Naive thymus-derived CD4-positive, alpha-beta T cell (primary cell): ENCODE results near the gene KRT80. TPM values are rescaled to one million over a fixed set of nuclear protein-coding genes. Genes with fewer than 3 reads are reported as not detected.

Experiments
- ATAC-seq: fragments of 150-1000 bp; cut with Tn5 transposase; 2 replicates; pipeline ENCODE4 v1.10.0; 2021; ENCODE audit warnings: mild to moderate bottlenecking, moderate library complexity
- CTCF ChIA-PET: fragments of 350-600 bp; sonication (Branson Sonifier 250); formaldehyde crosslinking; loops from one replicate; lab custom pipeline; 2021; ENCODE audit warnings: antibody characterized with exemption; lab: Charles Lee
- POLR2A ChIA-PET: fragments of 350-600 bp; sonication (Branson Sonifier 250); formaldehyde crosslinking; loops from one replicate; lab custom pipeline; 2021; ENCODE audit warnings: antibody characterized with exemption, inconsistent platforms; lab: Charles Lee
- DNase-seq, 9 donors: peaks; one replicate each; pipeline versions ENCODE4 v3.0.0 to v3.0.0-alpha.2; 2020 to 2022; ENCODE audit warnings: mixed read lengths in 1 of 9
- H3K27ac ChIP-seq: one replicate; pipeline ENCODE4 v1.7.0; 2013; ENCODE audit warnings: mild to moderate bottlenecking, low read depth, low read length, moderate library complexity
- H3K27me3 ChIP-seq, 2 donors: one replicate each; pipeline ENCODE4 v1.7.0; 2013; ENCODE audit warnings: low read length in 2 of 2, mild to moderate bottlenecking in 2 of 2, moderate library complexity in 2 of 2; ENCODE audit not compliant: control insufficient read depth in 2 of 2, insufficient read depth in 2 of 2
- H3K36me3 ChIP-seq, 3 experiments: 1 replicate in 2 of 3; 2 replicates in 1 of 3; pipeline ENCODE4 v1.7.0; 2013; ENCODE audit warnings: low read length in 3 of 3, mild to moderate bottlenecking in 3 of 3, moderate library complexity in 1 of 3; ENCODE audit not compliant: insufficient read depth in 3 of 3, control insufficient read depth in 2 of 3
- H3K4me1 ChIP-seq, 2 donors: one replicate each; pipeline ENCODE4 v1.7.0; 2013; ENCODE audit warnings: low read length in 2 of 2, mild to moderate bottlenecking in 2 of 2, moderate library complexity in 1 of 2; ENCODE audit not compliant: control insufficient read depth in 2 of 2, insufficient read depth in 2 of 2
- H3K4me3 ChIP-seq: 2 replicates; pipeline ENCODE4 v1.7.0; 2013; ENCODE audit warnings: mild to moderate bottlenecking, low read length
- H3K9me3 ChIP-seq, 3 experiments: 1 replicate in 2 of 3; 2 replicates in 1 of 3; pipeline ENCODE4 v1.7.0; 2013; ENCODE audit warnings: low read length in 3 of 3; ENCODE audit not compliant: control insufficient read depth in 2 of 3
- H3K27ac Mint-ChIP-seq, 9 donors: one replicate each; pipeline ENCODE4 v1.8.0; 2020 to 2022; ENCODE audit warnings: mixed read lengths in 9 of 9, mild to moderate bottlenecking in 8 of 9, moderate library complexity in 5 of 9, inconsistent platforms in 2 of 9
- H3K27me3 Mint-ChIP-seq, 5 donors: one replicate each; pipeline ENCODE4 v1.8.0; 2021 to 2022; ENCODE audit warnings: mixed read lengths in 5 of 5, mild to moderate bottlenecking in 1 of 5
- H3K36me3 Mint-ChIP-seq, 5 donors: one replicate each; pipeline ENCODE4 v1.8.0; 2020 to 2022; ENCODE audit warnings: mixed read lengths in 5 of 5, mild to moderate bottlenecking in 3 of 5, inconsistent platforms in 1 of 5
- H3K4me1 Mint-ChIP-seq, 7 donors: one replicate each; pipeline ENCODE4 v1.8.0; 2020 to 2022; ENCODE audit warnings: mixed read lengths in 7 of 7, mild to moderate bottlenecking in 3 of 7, inconsistent platforms in 1 of 7
- H3K4me3 Mint-ChIP-seq, 10 donors: one replicate each; pipeline ENCODE4 v1.8.0; 2020 to 2022; ENCODE audit warnings: mild to moderate bottlenecking in 10 of 10, mixed read lengths in 10 of 10, moderate library complexity in 6 of 10, inconsistent platforms in 2 of 10
- H3K9me3 Mint-ChIP-seq, 11 donors: one replicate each; pipeline ENCODE4 v1.8.0; 2020 to 2022; ENCODE audit warnings: mixed read lengths in 11 of 11, mild to moderate bottlenecking in 4 of 11, inconsistent platforms in 1 of 11, moderate library complexity in 1 of 11
- intact Hi-C, 2 donors: fragments of 100-400 bp; cut with micrococcal nuclease; formaldehyde crosslinking; loops; one replicate each; pipeline ENCODE4 v1.15.1; 2023
- polyA plus RNA-seq, 2 donors: library from polyadenylated mRNA; unstranded; fragments of 300-500 nt; fragmentation: Illumina TruSeq; gene quantifications; one replicate each; pipeline ENCODE4 v1.2.3, GENCODE V29; 2021
- total RNA-seq, 6 experiments: library from RNA in 5 of 6; stranded (reverse) in 5 of 6; gene quantifications; 1 replicate in 5 of 6; 2 replicates in 1 of 6; pipeline ENCODE4 v1.2.3 and lab custom pipeline; 2021 to 2026

KRT80 gene
- total and polyA plus RNA-seq, 7 experiments from 2014 or later: 0.12 TPM; not detected in 6

GRCh38 chr12:52193532-52193931 is 1.7 kb upstream of the KRT80 start:
- Histone ChIP-seq H3K4me1 (no peaks in the 10 kb centered on the region), H3K4me3 (no peak overlapping the region), H3K36me3 (no peaks in the 10 kb centered on the region), H3K27me3 (no peaks in the 10 kb centered on the region), H3K9me3 (no peaks in the 10 kb centered on the region), H3K27ac (no peak overlapping the region)
- H3K36me3 Mint-ChIP-seq: no peaks in the 10 kb centered on the region
- H3K4me3 Mint-ChIP-seq: no peak overlapping the region
- H3K9me3 Mint-ChIP-seq: no peaks in the 10 kb centered on the region
- DNase-seq (no peak), ATAC-seq (no peak)
- intact Hi-C loops: no loop called here
- no peak overlapping the region for H3K27ac Mint-ChIP-seq
- H3K27me3 Mint-ChIP-seq: peaks cover 0 to 16% (median 5%) of the 10 kb centered on the region in 5 donors
- ChIA-PET POLR2A (no interaction called here), CTCF (no interaction called here)
- peaks cover 0 to 9% (median 0%) of the 10 kb centered on the region in 7 donors for H3K4me1 Mint-ChIP-seq

GRCh38 chr12:52190860-52191729 is 719 bp downstream of the KRT80 start:
- no peaks in the 10 kb centered on the region for H3K27me3 ChIP-seq
- ATAC-seq: no peak
- intact Hi-C loops: no loop called here
- Mint-ChIP-seq H3K9me3 (no peaks in the 10 kb centered on the region), H3K4me3 (no peak overlapping the region), H3K36me3 (no peaks in the 10 kb centered on the region), H3K27ac (no peak overlapping the region), H3K4me1 (peaks cover 0 to 9% (median 0%) of the 10 kb centered on the region in 7 donors), H3K27me3 (peaks cover 0 to 6% (median 5%) of the 10 kb centered on the region in 5 donors)
- CTCF ChIA-PET: no interaction called here
- POLR2A ChIA-PET: no interaction called here
- no peak for DNase-seq
- H3K9me3 ChIP-seq: no peaks in the 10 kb centered on the region
- no peaks in the 10 kb centered on the region for H3K4me1 ChIP-seq
- no peak overlapping the region for H3K27ac ChIP-seq
- no peaks in the 10 kb centered on the region for H3K36me3 ChIP-seq
- H3K4me3 ChIP-seq: no peak overlapping the region

GRCh38 chr12:52189376-52190174 is 2.2 kb downstream of the KRT80 start:
- Mint-ChIP-seq H3K36me3 (no peaks in the 10 kb centered on the region), H3K4me3 (no peak overlapping the region), H3K9me3 (no peaks in the 10 kb centered on the region), H3K27ac (no peak overlapping the region), H3K27me3 (peaks cover 0 to 6% (median 2%) of the 10 kb centered on the region in 5 donors), H3K4me1 (peaks cover 0 to 7% (median 3%) of the 10 kb centered on the region in 7 donors)
- H3K4me1 ChIP-seq: no peaks in the 10 kb centered on the region
- ChIA-PET POLR2A (interaction anchor here (0.6 kb wide), 1 partner anchor 35 kb away, joined by 3 read pairs; no protein-coding TSS in a partner anchor), CTCF (no interaction called here)
- no peak overlapping the region for H3K4me3 ChIP-seq
- no peaks in the 10 kb centered on the region for H3K9me3 ChIP-seq
- DNase-seq: no peak
- intact Hi-C loops: no loop called here
- no peaks in the 10 kb centered on the region for H3K36me3 ChIP-seq
- no peak for ATAC-seq
- no peak overlapping the region for H3K27ac ChIP-seq
- H3K27me3 ChIP-seq: no peaks in the 10 kb centered on the region

- intact Hi-C loops: no loop called here
- Mint-ChIP-seq H3K27me3 (peaks cover 0 to 6% (median 0%) of the 10 kb centered on the region in 5 donors), H3K4me3 (no peak overlapping the region), H3K4me1 (peaks cover 0 to 7% (median 4%) of the 10 kb centered on the region in 7 donors), H3K9me3 (no peaks in the 10 kb centered on the region), H3K27ac (no peak overlapping the region), H3K36me3 (no peaks in the 10 kb centered on the region)
- DNase-seq: no peak
- no peaks in the 10 kb centered on the region for H3K36me3 ChIP-seq
- H3K27me3 ChIP-seq: no peaks in the 10 kb centered on the region
- ATAC-seq: no peak
- no peak overlapping the region for H3K4me3 ChIP-seq
- ChIA-PET CTCF (no interaction called here), POLR2A (no interaction called here)
- no peaks in the 10 kb centered on the region for H3K9me3 ChIP-seq
- H3K4me1 ChIP-seq: no peaks in the 10 kb centered on the region
- H3K27ac ChIP-seq: no peak overlapping the region
Observed at GRCh38 chr12:52188658-52189057, 3.2 kb downstream of the KRT80 start.

GRCh38 chr12:52187640-52188039 is 4.2 kb downstream of the KRT80 start:
- H3K36me3 ChIP-seq: no peaks in the 10 kb centered on the region
- ATAC-seq (no peak), DNase-seq (no peak)
- peaks cover 0 to 3% (median 0%) of the 10 kb centered on the region in 5 donors for H3K27me3 Mint-ChIP-seq
- no peak overlapping the region for H3K27ac Mint-ChIP-seq
- no peaks in the 10 kb centered on the region for H3K9me3 Mint-ChIP-seq
- no peaks in the 10 kb centered on the region for H3K9me3 ChIP-seq
- no peaks in the 10 kb centered on the region for H3K4me1 ChIP-seq
- ChIA-PET CTCF (no interaction called here), POLR2A (no interaction called here)
- peaks cover 0 to 7% (median 4%) of the 10 kb centered on the region in 7 donors for H3K4me1 Mint-ChIP-seq
- no peak overlapping the region for H3K4me3 ChIP-seq
- H3K4me3 Mint-ChIP-seq: no peak overlapping the region
- no peak overlapping the region for H3K27ac ChIP-seq
- no peaks in the 10 kb centered on the region for H3K36me3 Mint-ChIP-seq
- intact Hi-C loops: no loop called here
- no peaks in the 10 kb centered on the region for H3K27me3 ChIP-seq

- ChIA-PET CTCF (no interaction called here), POLR2A (no interaction called here)
- no peak for ATAC-seq
- Histone ChIP-seq H3K27ac (no peak overlapping the region), H3K36me3 (no peaks in the 10 kb centered on the region), H3K9me3 (no peaks in the 10 kb centered on the region), H3K4me3 (no peak overlapping the region), H3K27me3 (no peaks in the 10 kb centered on the region), H3K4me1 (no peaks in the 10 kb centered on the region)
- intact Hi-C loops: no loop called here
- no peaks in the 10 kb centered on the region for H3K9me3 Mint-ChIP-seq
- H3K4me1 Mint-ChIP-seq: peaks cover 0 to 7% (median 4%) of the 10 kb centered on the region in 7 donors
- no peak for DNase-seq
- H3K27me3 Mint-ChIP-seq: no peaks in the 10 kb centered on the region
- H3K36me3 Mint-ChIP-seq: no peaks in the 10 kb centered on the region
- H3K27ac Mint-ChIP-seq: no peak overlapping the region
- no peak overlapping the region for H3K4me3 Mint-ChIP-seq
Observed at GRCh38 chr12:52187206-52187605, 4.6 kb downstream of the KRT80 start.
